Glutamatergic neuron (in vitro differentiated cells): ENCODE measurements around the gene TXNRD1. TPM values are rescaled to one million over a fixed set of nuclear protein-coding genes. Genes with fewer than 3 reads are reported as not detected.

ENCODE experiments used
- DNase-seq: peaks from one replicate; pipeline ENCODE4 v3.0.0; 2022
- H3K27ac Mint-ChIP-seq: one replicate; pipeline ENCODE4 v1.8.0; 2020; ENCODE audit warnings: mild to moderate bottlenecking, mixed read lengths, inconsistent platforms; ENCODE audit not compliant: unreplicated experiment
- H3K27me3 Mint-ChIP-seq: one replicate; pipeline ENCODE4 v1.8.0; 2020; ENCODE audit warnings: mild to moderate bottlenecking, moderate library complexity, mixed read lengths, inconsistent platforms; ENCODE audit not compliant: unreplicated experiment
- H3K36me3 Mint-ChIP-seq: one replicate; pipeline ENCODE4 v1.8.0; 2020; ENCODE audit warnings: mild to moderate bottlenecking, mixed read lengths, inconsistent platforms; ENCODE audit not compliant: unreplicated experiment
- H3K4me1 Mint-ChIP-seq: one replicate; pipeline ENCODE4 v1.8.0; 2020; ENCODE audit warnings: mild to moderate bottlenecking, low read depth, mixed read lengths, inconsistent platforms; ENCODE audit not compliant: unreplicated experiment
- H3K4me3 Mint-ChIP-seq: one replicate; pipeline ENCODE4 v1.8.0; 2020; ENCODE audit warnings: mild to moderate bottlenecking, mixed read lengths, inconsistent platforms; ENCODE audit not compliant: unreplicated experiment
- H3K9me3 Mint-ChIP-seq: one replicate; pipeline ENCODE4 v1.8.0; 2020; ENCODE audit warnings: mild to moderate bottlenecking, moderate library complexity, mixed read lengths, inconsistent platforms; ENCODE audit not compliant: unreplicated experiment
- CTCF ChIP-seq: fragments of 200-600 bp; sonication (generic); IDR thresholded peaks from one replicate; pipeline ENCODE4 v1.5.0; 2021; ENCODE audit not compliant: partially characterized antibody, unreplicated experiment
- total RNA-seq: library from RNA; stranded (reverse); fragmentation: NEBNext Ultra II Directional; extraction: Animal tissue kit (Norgen Biotek cat#: 25700); gene quantifications from one replicate; pipeline ENCODE4 v1.2.1, GENCODE V29; 2021; ENCODE audit not compliant: unreplicated experiment

Gene TXNRD1
- total RNA-seq, 1 donor from 2014 or later, result 81.1 TPM

- Mint-ChIP-seq H3K4me1 (no peaks in the 10 kb centered on the region), H3K36me3 (peaks cover 8% of the 10 kb centered on the region), H3K27me3 (no peaks in the 10 kb centered on the region), H3K9me3 (peaks cover 7% of the 10 kb centered on the region), H3K4me3 (no peak overlapping the region), H3K27ac (no peak overlapping the region)
- DNase-seq, result no peak
- peak; percentile 40 for TF ChIP-seq CTCF
Measured at GRCh38 chr12:104230304-104231095, 14.9 kb downstream of the TXNRD1 start.

- Mint-ChIP-seq H3K27ac (no peak overlapping the region), H3K27me3 (no peaks in the 10 kb centered on the region), H3K9me3 (peaks cover 7% of the 10 kb centered on the region), H3K4me1 (no peaks in the 10 kb centered on the region), H3K4me3 (no peak overlapping the region), H3K36me3 (peaks cover 14% of the 10 kb centered on the region)
- DNase-seq, result no peak
- no peak for TF ChIP-seq CTCF
Measured at GRCh38 chr12:104232609-104233280, 17.2 kb downstream of the TXNRD1 start.

GRCh38 chr12:104234926-104235499, 19.4 kb downstream of the TXNRD1 start:
- no peak for DNase-seq
- peaks cover 7% of the 10 kb centered on the region for H3K9me3 Mint-ChIP-seq
- no peak overlapping the region for H3K27ac Mint-ChIP-seq
- H3K4me1 Mint-ChIP-seq, result no peaks in the 10 kb centered on the region
- H3K4me3 Mint-ChIP-seq, result no peak overlapping the region
- H3K27me3 Mint-ChIP-seq, result no peaks in the 10 kb centered on the region
- TF ChIP-seq CTCF, result no peak
- peaks cover 14% of the 10 kb centered on the region for H3K36me3 Mint-ChIP-seq

- Mint-ChIP-seq H3K4me3 (no peak overlapping the region), H3K27me3 (no peaks in the 10 kb centered on the region), H3K27ac (no peak overlapping the region), H3K36me3 (peaks cover 14% of the 10 kb centered on the region), H3K9me3 (peaks cover 5% of the 10 kb centered on the region), H3K4me1 (no peaks in the 10 kb centered on the region)
- no peak for TF ChIP-seq CTCF
- no peak for DNase-seq
Measured at GRCh38 chr12:104237930-104238329, 22.4 kb downstream of the TXNRD1 start.
